Amniotic epithelial cell (primary cell): Measurements from ENCODE around the gene STOM.
A peak's percentile ranks its signal among the peaks of the same experiment; 100 is the strongest.
"Not testable (repeated sequence)": the region's sequence is repeated elsewhere in the genome, so short reads cannot be mapped to it uniquely, and the experiment has no call there.

Experiments used
- DNase-seq: peaks from one replicate; pipeline ENCODE4 v3.0.0-alpha.2; 2010; ENCODE audit warnings: low read depth

Gene STOM

DNA sequence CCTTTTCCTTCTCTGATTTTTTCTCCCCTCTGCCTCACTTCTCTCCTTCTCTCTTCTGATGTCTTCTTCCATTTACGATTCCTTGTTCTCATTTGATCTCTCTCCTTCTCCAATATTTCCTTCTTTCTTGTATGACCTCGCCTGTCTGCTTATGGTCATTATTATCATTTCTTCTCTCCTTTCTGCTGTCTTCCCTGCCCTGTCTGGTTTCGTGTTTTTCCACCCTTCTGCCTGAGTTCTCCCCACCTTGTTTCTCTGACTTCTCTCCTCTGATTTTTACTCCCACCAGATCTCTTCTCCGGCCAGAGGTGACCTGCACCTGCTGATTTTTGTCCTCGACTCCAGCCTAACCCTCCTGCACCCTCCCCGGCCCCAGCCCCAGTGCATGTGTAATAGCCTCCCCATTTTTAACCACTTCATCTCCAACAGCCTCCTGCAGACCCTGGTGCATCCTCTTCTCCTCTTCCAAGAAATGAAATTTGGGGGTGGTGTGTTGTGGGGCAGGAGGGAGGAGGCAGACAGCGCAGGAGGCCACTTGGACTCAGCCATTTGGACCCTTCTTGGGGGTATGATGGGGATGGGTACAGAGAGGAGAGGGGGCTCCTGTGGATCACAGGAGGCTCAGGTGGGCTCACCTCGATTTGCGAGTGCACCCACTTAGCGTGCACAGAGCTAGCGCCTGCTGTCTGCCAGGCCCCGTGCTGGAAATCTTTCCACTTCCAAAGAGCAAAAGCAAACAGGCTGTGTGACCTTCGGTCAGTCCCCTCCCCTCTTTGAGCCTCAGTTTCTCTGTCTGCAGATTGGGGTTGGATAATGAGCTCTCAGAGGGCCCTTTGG, 69.5 kb downstream of the STOM start:
- no peak for DNase-seq

DNA sequence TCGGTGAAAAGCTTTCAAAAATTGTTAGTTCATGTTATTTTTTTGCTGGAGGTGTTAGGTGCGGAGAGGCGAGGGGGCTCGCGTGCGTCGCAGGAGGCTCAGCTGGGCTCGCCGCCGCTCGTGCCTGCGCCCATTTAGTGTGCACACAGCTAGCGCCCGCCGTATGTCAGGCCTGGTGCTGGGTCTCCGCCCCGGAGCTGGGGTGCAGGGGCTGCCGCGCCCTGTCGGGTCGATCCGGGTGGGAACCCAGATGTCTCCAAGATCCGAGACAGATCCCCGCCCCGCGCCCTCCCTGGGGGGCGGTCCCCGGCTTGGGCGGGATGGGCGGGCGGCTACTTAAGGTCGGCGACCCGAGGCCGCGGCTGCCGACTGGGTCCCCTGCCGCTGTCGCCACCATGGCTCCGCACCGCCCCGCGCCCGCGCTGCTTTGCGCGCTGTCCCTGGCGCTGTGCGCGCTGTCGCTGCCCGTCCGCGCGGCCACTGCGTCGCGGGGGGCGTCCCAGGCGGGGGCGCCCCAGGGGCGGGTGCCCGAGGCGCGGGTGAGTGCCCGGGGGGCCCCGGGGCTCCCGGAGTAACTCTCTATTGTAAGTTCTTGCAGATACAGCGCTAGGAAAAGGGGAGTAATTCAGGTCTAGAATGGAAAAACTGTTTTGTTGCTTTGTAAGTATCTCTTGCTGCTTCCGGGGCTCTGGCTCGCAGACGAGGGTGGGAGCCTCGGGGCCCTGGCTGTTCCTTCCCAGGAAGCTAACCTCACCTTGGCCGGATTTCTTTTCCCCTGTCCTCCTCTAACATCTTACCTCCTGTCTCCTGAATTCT, 70.4 kb downstream of the STOM start:
- DNase-seq: no peak

DNA sequence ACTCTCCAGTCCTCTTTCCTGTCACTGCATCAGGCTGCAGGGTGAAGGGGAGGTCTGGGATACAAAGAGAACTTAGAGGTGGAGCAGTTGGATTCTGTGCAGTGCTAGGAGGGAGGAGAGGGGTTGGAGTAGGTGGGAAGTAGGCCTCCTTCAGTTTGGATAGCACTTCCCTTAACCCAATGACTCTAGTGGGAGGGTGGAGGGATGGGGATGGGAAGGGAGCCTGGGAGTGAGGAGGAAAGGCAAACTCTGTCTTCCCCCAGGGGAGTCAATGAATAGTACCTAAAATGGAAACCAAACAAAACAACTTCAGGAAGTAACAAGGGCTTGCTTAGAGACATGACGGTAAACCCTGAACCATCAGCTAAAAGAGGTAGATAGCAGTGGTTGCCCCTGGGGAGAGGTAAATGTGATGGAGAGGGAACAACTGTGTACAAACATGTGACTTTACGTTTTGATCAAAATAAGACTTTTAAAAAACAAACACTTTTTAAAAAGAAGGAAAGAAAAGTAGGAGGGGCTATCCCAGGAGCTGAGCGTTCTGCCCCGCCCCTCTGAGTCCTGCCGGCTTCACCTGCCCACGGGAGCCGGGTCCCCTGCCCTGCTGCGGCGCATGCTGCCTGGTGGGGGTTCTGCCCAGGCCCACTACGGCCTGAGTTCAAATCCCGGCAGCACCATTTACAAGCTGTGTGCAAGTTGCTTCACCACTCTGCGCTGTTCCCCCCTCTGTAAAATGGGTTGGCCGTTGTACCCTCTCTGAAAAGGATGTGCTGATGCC, 71.2 kb downstream of the STOM start:
- DNase-seq: no peak

DNA sequence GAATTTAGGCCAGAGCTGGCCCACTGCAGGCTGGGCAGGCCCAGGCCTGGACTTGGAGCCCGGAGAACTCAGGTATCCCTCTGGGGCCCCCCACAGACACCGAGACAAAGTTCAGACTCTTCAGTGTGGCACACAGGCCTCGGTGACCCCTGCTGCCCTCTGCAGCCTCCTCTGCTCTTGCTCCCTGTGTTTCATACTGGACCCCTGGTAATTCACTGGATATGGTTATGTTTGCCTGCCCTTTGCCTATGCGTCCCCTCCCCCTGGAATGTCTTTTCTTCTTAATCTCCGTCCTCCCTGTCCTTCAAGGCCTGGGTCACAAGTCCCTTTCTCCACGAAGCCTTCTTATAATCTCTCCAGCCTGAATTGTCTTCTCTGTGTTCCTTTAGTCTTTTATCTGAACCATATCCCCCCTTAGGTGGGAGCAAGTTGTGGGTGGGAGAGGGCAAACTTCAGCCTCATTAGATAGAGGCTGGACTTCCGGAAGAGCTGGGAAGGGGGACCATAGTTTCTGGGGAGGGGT, 72.0 kb downstream of the STOM start:
- DNase-seq: no peak

DNA sequence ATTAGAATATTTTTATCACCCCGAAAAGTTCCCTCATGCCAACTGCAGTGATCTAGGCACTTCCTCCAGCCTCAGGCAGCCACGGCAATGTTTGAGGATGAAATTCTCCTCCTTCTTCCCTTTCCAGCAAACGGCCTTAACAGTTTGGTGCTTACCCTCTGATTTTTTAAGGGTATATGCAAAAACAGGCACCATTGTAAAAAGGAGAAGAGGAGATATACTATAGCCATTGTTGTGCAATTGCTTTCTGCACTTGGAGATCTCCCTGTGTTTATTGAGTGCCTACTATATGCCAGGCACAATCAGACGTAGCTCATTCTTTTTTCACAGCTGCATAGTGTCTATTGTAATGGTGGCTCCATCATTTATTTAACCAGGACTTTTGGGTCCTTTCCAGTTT, 72.7 kb downstream of the STOM start:
- DNase-seq: no peak

DNA sequence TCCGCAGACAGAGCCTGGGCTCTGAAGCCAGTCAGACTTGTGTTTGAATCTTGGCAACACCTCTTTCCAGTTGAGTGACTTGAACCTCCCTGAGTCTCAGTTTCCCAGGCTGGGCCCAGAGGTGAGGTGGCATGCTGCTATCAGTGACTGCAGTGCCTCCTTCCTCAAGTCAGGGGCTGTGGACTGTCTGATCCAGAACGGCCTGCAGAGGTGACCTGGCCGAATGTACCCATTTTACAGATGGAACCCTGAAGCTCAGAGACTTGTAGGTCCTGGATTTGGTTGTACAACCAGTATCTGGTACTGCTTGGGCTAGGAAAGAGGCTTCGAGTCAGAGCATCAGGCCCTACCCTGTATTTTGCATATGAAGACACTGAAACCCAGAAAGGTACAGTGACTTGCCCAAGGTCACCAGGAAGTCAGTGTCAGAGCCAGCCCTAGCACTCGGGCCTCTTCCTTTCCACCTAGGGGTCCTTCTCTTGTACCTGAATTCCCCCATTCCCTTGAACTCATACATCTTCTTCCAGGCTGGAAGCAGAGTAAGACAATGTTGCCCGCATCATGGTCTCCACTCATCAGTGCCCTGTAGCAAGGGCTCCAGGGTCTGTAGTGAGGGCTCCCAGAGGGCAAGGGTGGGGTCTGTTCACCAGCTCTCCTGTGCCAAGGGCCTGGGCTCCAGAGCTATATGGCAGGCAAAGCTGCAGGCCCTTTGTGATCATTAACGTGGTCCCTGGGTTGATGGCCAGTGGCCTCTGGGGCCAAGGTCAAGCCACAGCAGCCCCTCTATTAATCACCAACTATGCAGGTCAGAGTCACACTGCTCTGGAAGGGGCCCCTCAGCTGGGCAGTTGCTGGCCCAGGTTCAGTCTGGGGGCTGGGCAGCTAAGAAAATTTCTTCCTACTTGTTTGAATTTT, 73.6 kb downstream of the STOM start:
- no peak for DNase-seq

DNA sequence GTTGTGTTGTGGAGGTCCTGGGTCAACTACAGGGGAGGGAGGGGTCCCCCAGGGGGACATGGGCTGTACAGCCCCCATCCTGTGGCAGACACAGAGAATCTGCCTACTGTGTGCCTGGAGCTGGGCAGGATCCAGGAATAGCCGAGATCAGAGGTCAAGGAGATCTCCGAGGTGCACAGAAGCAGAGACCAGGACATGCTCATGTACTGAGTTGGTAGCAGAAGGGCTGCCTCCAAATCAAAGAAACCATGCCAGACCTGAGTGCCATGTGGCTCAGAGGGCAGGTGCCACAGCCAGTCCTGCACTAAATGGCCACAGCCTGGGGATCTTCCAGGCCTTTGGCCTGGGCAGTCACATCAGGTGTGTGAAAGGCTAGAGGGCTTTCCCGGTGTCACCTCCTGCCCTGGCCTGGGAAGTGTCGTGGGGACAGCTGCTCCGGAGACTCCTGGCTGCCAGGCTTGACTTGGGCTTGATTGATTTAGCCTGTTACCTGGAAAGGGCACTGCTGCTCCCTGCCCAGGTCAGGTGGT, 74.3 kb downstream of the STOM start:
- DNase-seq: no peak

DNA sequence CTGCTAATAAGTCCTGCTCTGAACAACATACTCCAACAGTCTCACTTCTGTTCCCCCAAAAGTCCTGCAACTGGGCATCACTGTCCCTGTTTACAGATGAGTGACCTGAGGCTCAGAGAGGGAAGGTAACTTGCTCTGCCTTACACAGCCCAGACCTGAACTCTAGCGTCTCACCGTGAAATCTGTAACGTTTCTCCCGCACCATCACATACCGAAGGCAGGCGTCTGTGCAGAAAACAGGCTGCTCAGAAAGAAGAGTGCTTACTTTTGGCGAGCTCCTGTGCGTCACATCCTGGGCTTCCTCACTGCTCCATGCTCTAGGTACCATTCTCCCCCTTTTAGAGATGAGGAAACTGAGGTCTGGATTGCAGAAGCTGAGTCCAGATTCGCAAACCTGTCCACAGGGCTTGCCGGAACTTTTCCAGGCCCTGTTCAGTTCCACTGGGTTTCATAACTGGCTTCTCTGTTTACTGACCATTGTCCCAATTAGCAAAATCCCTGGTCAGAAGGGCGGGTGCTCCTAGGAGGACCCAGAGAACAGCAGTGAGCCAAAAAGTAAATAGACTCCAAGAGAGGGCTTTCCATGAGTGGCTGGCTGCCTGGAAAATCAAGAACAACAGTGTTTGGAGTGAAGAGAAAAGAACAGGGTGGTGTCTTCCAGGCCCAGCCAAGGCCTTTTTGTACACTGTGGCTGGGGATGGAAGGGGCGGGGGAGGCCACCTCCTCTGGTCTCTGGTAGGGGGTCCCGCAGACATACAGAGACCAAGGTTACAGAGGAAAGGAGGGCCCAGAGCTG, 75.0 kb downstream of the STOM start:
- DNase-seq: no peak

DNA sequence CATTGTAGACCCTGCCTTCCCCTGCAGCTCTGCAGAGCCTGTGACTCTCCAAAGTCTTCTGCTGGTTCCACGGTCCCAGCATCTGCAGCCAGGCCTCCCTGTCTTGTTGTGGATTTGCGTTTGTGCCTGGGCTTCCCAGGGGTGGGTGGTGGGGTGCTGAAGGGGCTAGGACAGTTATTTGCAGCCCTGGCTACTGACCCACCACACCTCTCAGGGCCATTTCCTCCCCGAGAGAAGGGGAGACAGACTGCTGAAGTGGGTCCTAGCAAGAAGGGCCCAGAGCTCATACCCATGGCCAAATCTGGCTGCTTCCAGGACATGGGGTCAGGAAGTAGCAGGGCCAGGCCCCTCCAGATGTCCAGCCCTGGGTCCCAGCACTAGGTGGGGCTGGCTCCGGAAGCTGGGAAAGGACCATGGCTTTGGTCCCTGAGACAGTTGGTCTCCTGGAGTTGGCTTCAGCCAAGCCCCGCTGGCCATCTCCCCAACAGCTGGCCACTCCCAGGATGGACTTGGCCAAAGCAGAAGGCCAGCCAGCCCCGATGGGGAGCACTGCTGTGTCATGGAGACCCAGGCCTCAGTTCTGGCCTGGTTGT, 75.8 kb downstream of the STOM start:
- no peak for DNase-seq

DNA sequence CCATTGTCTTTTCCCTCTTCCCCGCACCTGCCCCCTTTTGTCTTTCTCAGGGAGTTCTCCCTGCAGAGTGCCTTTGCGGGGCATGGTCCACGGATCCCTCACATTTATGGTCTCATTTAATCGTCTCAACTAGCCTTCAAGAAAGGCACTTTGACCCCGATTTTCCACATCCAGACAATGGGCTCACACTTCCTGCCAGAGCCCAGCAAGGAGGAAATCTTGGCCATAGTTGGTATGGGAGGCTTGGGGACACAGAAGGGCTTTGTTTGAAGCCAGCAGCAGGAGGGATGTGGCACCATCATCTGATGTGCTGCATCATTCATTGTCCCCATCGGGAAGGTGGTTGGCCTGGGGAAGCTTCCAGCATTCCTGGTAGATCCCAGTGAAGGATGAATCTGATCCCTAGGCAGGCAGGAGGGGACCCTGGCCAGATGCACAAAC, 77.2 kb downstream of the STOM start:
- DNase-seq: no peak

DNA sequence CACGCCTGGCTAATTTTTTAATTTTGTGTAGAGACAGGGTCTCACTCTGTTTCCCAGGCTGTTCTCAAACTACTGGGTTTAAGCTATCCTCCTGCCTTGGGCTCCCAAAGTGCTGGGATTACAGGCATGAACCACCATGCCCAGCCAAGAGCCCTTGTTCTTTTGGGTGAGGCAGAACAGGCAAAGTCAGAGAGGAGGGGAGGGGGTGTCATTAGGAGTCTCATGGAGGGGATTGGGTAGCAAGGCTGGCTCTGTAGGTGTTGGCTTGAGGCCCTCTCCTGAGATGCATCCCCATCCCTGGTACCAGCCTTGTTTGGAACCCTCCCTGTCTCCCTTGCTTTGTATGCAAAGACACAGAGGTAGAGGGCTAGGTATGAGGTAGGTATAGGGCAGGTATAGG, 78.0 kb downstream of the STOM start:
- DNase-seq: no peak

DNA sequence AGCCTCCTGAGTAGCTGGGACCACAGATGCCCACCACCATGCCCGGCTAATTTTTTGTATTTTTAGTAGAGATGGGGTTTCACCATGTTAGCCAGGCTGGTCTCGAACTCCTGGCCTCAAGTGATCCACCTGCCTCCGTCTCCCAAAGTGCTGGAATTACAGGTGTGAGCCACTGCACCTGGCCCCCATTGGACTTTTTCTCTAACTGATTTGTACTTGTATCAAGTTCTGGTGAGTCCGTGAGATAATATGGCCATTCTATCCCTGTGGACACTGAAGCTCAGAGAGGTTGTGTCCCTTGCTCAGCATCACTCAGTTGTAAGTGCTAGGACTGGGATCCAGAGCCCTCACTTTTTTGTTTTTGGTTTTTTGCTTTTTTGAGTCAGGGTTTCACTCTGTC, 78.5 kb downstream of the STOM start:
- DNase-seq: not testable (repeated sequence)

DNA sequence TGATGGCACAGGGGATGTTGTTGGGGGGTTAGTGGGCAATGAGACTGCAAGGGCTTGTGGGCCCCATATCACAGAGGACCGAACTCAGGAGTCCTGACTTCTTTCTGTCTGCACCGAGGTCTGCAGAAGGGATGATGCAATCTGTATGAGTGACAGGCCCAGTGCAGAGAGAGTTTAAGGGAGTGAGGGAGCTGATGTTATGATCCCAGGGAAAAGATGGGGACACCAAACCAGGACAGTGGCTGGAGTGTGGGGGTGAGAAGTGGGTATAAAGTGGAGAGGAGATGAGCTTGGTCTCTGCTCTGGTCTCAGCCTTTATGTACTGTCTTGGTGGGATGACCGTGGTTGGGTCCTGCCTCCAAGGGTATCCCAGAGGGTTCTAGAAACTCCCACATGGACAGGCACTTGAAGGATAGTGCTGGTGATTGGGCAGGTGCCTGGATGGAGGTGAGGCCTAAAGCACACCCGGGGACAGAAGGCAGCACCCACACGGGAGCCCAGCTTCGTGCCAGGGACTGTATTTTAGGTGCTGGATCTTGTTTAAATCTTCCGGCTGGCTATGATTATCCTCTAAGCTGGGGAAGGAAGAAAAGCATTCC, 80.2 kb downstream of the STOM start:
- no peak for DNase-seq

DNA sequence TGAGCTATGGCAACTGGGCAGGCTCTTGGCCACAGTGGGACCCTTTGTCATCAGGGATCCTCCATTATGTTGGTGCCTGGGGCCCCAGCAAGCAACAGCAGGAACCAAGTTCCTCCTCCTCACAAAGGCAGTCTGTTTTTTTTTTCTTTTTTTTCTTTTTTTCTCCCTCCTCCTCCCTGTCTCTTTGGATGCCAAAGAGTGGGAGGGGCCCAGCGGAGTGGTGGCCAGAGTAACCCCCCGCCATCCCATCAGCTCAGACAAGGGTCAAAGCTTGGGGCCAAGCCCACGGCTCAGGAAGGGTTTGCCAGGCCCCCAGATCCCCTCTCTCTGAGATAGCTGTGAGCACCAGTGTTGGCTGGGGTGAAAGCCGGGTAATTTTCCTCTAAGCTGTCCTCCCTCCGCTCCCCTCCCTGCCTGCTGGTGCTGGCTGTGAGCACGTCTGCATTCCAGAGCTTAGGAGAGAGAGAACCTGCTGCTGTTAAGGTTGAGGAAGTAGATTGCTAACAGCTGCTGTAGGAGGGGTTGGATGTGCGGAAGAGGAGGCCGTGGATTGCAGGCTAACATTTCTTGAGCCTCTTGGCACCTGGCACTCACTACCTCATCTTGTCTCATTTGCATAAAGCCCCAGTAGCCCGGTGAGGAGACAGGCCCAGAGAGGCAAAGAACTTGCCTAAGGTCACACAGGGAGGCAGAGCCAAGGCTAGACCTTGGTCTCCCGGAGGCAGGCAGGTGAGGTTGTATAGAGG, 80.9 kb downstream of the STOM start:
- DNase-seq: peak; percentile 86
